ENCODE results near the gene RGS16. TPM values are rescaled to one million over a fixed set of nuclear protein-coding genes. Genes with fewer than 3 reads are reported as not detected.

The RGS16 gene
- total and polyA plus RNA-seq, 8 donors, result 1.8 to 19.3 (median 3.3) TPM

- Histone ChIP-seq H3K4me3 (no peak overlapping the region), H3K36me3 (no peaks in the 10 kb centered on the region), H3K27ac (no peak overlapping the region), H3K9me3 (no peaks in the 10 kb centered on the region), H3K27me3 (no peaks in the 10 kb centered on the region), H3K4me1 (no peaks in the 10 kb centered on the region)
- no peak for DNase-seq
- no peak for ATAC-seq
- intact Hi-C loops (cut with DNase I), result loop anchor here in 2 of 3 donors (2.0 to 10.0 kb wide), 2 partner anchors 188 to 198 kb away; no protein-coding TSS in a partner anchor
- FAIRE-seq, result no peak
- no peak for TF ChIP-seq CTCF (IDR thresholded peaks at IDR 0.05)
- 72 to 90% methylated on average over 6 of the region's 6 CpGs for WGBS, 2 donors
Measured at GRCh38 chr1:182596934-182597333, 7.3 kb downstream of the RGS16 start.

DNA sequence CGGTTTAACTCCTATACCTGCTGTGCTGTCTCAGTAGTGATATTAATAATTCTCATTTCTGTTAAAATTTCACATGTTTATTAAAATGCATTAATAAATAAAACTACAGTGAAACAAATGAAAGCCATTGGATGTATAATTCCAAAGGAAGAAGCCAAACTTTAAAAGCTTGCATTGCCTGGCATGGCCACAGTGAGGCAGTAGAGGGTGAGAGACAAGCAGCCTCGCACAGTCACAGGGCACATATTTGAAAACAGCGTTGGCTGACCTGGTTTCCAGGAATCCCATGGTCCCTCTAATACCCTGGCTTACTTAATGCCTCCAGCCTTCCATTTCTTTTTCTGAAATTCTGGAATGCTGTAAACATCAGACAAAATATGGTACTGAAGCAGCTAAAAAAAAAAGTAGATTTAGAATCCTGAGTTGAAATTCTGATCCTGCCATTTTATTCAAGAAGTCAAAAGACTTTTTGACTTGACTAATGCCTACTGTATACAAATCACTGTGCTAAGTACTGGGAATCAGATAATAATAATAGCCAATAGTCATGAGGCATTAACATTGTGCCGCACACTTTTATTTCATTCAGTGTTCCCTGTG lies 8.4 kb downstream of the RGS16 start:
- no peak for FAIRE-seq
- no peak overlapping the region for H3K27ac ChIP-seq

DNA sequence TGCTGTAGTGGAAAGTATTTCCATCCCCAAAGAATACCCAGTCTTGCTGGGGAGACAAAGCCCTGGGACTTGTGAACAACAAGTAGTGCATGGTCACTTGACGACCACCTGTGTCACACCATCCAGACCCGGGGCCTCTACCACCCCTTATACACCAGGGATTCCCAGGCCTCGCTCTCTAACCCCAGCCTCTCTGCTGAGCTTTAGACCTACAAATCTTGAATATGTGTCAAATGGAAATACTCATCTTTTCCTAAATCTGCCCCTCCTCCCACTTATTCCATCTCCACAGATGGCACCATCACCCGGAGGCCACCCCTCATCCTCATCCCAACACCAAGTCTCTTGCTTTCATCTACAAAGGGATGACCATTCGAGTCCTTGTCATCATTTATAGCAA lies 14.3 kb downstream of the RGS16 start:
- ATAC-seq, result no peak
- no peak for FAIRE-seq

More for the DNA sequence above, 8.4 kb downstream of the RGS16 start:
- Histone ChIP-seq H3K36me3 (no peaks in the 10 kb centered on the region), H3K4me3 (no peak overlapping the region), H3K9me3 (no peaks in the 10 kb centered on the region), H3K27me3 (no peaks in the 10 kb centered on the region), H3K4me1 (no peaks in the 10 kb centered on the region)
- TF ChIP-seq CTCF (IDR thresholded peaks at IDR 0.05), result peak; percentile 74 to 81 (median 77)
- ATAC-seq, result peak; percentile 77 to 95 (median 88)
- intact Hi-C loops (cut with DNase I), result loop anchor here in 2 of 3 donors (2.0 to 10.0 kb wide), 2 partner anchors 189 to 199 kb away; no protein-coding TSS in a partner anchor
- DNase-seq, result peak; percentile 53 to 83 (median 70)
- 31 to 36% methylated on average over 4 of the region's 4 CpGs for WGBS, 2 donors

DNA sequence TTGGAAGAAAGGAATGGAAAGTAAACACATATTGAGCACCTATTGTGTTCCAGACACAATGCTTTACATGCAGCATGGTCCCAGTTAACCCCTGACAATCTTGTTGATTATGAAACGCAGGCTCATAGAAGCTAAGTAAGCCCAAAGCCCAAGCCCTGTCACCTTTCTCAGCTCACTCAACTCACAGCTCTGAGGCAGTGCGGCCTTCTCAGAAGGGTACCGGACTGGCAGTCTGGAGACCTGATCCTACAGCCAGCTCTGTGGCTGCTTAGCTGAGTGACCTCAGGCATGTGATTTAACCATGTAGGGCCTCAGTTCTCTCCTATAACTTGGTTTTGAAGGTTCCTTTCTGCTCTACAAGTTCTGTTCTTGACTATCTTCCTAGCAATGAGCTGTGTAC lies 14.7 kb downstream of the RGS16 start:
- intact Hi-C loops (cut with DNase I), result loop anchor here in 1 of 3 donors (10.0 kb wide), 1 partner anchor 505 kb away; no protein-coding TSS in a partner anchor
- Histone ChIP-seq H3K36me3 (no peaks in the 10 kb centered on the region), H3K9me3 (no peaks in the 10 kb centered on the region), H3K4me3 (peak overlapping the region in 2 of 4 donors; percentile 48 to 59), H3K27me3 (no peaks in the 10 kb centered on the region), H3K27ac (peak overlapping the region in 1 of 4 donors; percentile 89), H3K4me1 (peaks cover 0 to 7% (median 5%) of the 10 kb centered on the region in 3 donors)
- no peak for FAIRE-seq
- ATAC-seq, result no peak
- TF ChIP-seq CTCF (IDR thresholded peaks at IDR 0.05), result no peak
- DNase-seq, result no peak
- 79 to 84% methylated on average over 3 of the region's 3 CpGs for WGBS, 2 donors

More for the DNA sequence above, 14.3 kb downstream of the RGS16 start:
- Histone ChIP-seq H3K4me3 (no peak overlapping the region), H3K4me1 (peaks cover 0 to 7% (median 5%) of the 10 kb centered on the region in 3 donors), H3K9me3 (no peaks in the 10 kb centered on the region), H3K27ac (no peak overlapping the region), H3K27me3 (no peaks in the 10 kb centered on the region), H3K36me3 (no peaks in the 10 kb centered on the region)
- no peak for TF ChIP-seq CTCF (IDR thresholded peaks at IDR 0.05)
- no peak for DNase-seq
- intact Hi-C loops (cut with DNase I), result loop anchor here in 2 of 3 donors (10.0 kb wide), 2 partner anchors 205 to 505 kb away; no protein-coding TSS in a partner anchor
- WGBS, 2 donors, result 78 to 82% methylated on average over 5 of the region's 5 CpGs

Data from pancreas (tissue), 10 donors.